HUES6 (cell line): ENCODE results near the gene ATP6V0C.

Source experiments
- H3K27ac ChIP-seq: 2 replicates; pipeline ENCODE4 v1.7.0; 2013; ENCODE audit warnings: low read depth, mild to moderate bottlenecking, low read length, inconsistent platforms
- H3K27me3 ChIP-seq: 2 replicates; pipeline ENCODE4 v1.6.1; 2013; ENCODE audit warnings: low read length; ENCODE audit not compliant: control insufficient read depth, insufficient read depth
- H3K36me3 ChIP-seq: 2 replicates; pipeline ENCODE4 v1.6.1; 2013; ENCODE audit warnings: low read length; ENCODE audit not compliant: control insufficient read depth, insufficient read depth
- H3K4me1 ChIP-seq: 2 replicates; pipeline ENCODE4 v1.6.1; 2013; ENCODE audit warnings: low read length; ENCODE audit not compliant: control insufficient read depth, insufficient read depth
- H3K4me3 ChIP-seq: 2 replicates; pipeline ENCODE4 v1.5.1; 2013; ENCODE audit warnings: low read depth, low read length
- H3K9ac ChIP-seq: one replicate; pipeline ENCODE4 v1.6.1; 2013; ENCODE audit warnings: mild to moderate bottlenecking, low read length
- H3K9me3 ChIP-seq: 2 replicates; pipeline ENCODE4 v1.6.1; 2013; ENCODE audit warnings: low read depth, low read length; ENCODE audit not compliant: control insufficient read depth, insufficient read depth

The ATP6V0C gene

GRCh38 chr16:2513405-2514332 is at the start of gene ATP6V0C:
Gene ATP6V0C (plus strand): TSS chr16:2513952. CDS start chr16:2514104, 152 bp downstream.
- H3K9me3 ChIP-seq = no peaks in the 10 kb centered on the region
- H3K4me3 ChIP-seq = peak within 1 kb of the TSS; percentile 70
- peak within 1 kb of the TSS; percentile 93 for H3K9ac ChIP-seq
- no peaks in the 10 kb centered on the region for H3K36me3 ChIP-seq
- peaks cover 34% of the 10 kb centered on the region for H3K4me1 ChIP-seq
- H3K27ac ChIP-seq = peak within 1 kb of the TSS; percentile 95
- no peaks in the 10 kb centered on the region for H3K27me3 ChIP-seq

- H3K27me3 ChIP-seq = peaks cover 13% of the 10 kb centered on the region
- no peak overlapping the region for H3K9ac ChIP-seq
- H3K4me1 ChIP-seq = peaks cover 21% of the 10 kb centered on the region
- no peak overlapping the region for H3K4me3 ChIP-seq
- no peak overlapping the region for H3K27ac ChIP-seq
- peaks cover 31% of the 10 kb centered on the region; the same call in 1 of the 2 replicates for H3K36me3 ChIP-seq
- H3K9me3 ChIP-seq = no peaks in the 10 kb centered on the region
Observed at GRCh38 chr16:2464333-2464732, 49.4 kb upstream of the ATP6V0C start.

- Histone ChIP-seq H3K36me3 (peaks cover 30% of the 10 kb centered on the region; the same call in 1 of the 2 replicates), H3K4me3 (no peak overlapping the region), H3K4me1 (peaks cover 28% of the 10 kb centered on the region), H3K27ac (no peak overlapping the region), H3K27me3 (peaks cover 28% of the 10 kb centered on the region), H3K9me3 (no peaks in the 10 kb centered on the region), H3K9ac (no peak overlapping the region)
Observed at GRCh38 chr16:2465653-2466415, 47.9 kb upstream of the ATP6V0C start.

- Histone ChIP-seq H3K27ac (no peak overlapping the region), H3K9me3 (no peaks in the 10 kb centered on the region), H3K4me1 (peaks cover 28% of the 10 kb centered on the region), H3K4me3 (0 out of 2 replicates have a peak overlapping the region, but pooled peaks have one; percentile 63), H3K27me3 (peaks cover 34% of the 10 kb centered on the region), H3K9ac (peak overlapping the region; percentile 54), H3K36me3 (peaks cover 20% of the 10 kb centered on the region; the same call in 1 of the 2 replicates)
Observed at GRCh38 chr16:2466667-2467527, 46.9 kb upstream of the ATP6V0C start.

GRCh38 chr16:2467528-2468232 is 46.1 kb upstream of the ATP6V0C start:
- peak overlapping the region; percentile 63 for H3K4me3 ChIP-seq
- peaks cover 42% of the 10 kb centered on the region for H3K27me3 ChIP-seq
- H3K36me3 ChIP-seq = peaks cover 12% of the 10 kb centered on the region; the same call in 1 of the 2 replicates
- no peaks in the 10 kb centered on the region for H3K9me3 ChIP-seq
- H3K4me1 ChIP-seq = peaks cover 34% of the 10 kb centered on the region
- peak overlapping the region; percentile 60 for H3K9ac ChIP-seq
- no peak overlapping the region for H3K27ac ChIP-seq

- Histone ChIP-seq H3K36me3 (peaks cover 11% of the 10 kb centered on the region; the same call in 1 of the 2 replicates), H3K9ac (peak overlapping the region; percentile 60), H3K27ac (no peak overlapping the region), H3K4me3 (peak overlapping the region; percentile 63), H3K9me3 (no peaks in the 10 kb centered on the region), H3K27me3 (peaks cover 48% of the 10 kb centered on the region), H3K4me1 (peaks cover 39% of the 10 kb centered on the region)
Observed at GRCh38 chr16:2468233-2468724, 45.5 kb upstream of the ATP6V0C start.

- Histone ChIP-seq H3K4me3 (peak overlapping the region; percentile 63), H3K9me3 (no peaks in the 10 kb centered on the region), H3K4me1 (peaks cover 41% of the 10 kb centered on the region), H3K36me3 (peaks cover 7% of the 10 kb centered on the region; the same call in 1 of the 2 replicates), H3K27me3 (peaks cover 52% of the 10 kb centered on the region), H3K9ac (peak overlapping the region; percentile 60), H3K27ac (no peak overlapping the region)
Observed at GRCh38 chr16:2468725-2469398, 44.9 kb upstream of the ATP6V0C start.

GRCh38 chr16:2469399-2470233 is 44.1 kb upstream of the ATP6V0C start:
- Histone ChIP-seq H3K27ac (no peak overlapping the region), H3K36me3 (no peaks in the 10 kb centered on the region), H3K4me3 (no peak overlapping the region), H3K9me3 (no peaks in the 10 kb centered on the region), H3K9ac (no peak overlapping the region), H3K27me3 (peaks cover 57% of the 10 kb centered on the region), H3K4me1 (peaks cover 41% of the 10 kb centered on the region)

GRCh38 chr16:2470234-2470601 is 43.5 kb upstream of the ATP6V0C start:
- Histone ChIP-seq H3K27ac (no peak overlapping the region), H3K36me3 (no peaks in the 10 kb centered on the region), H3K4me3 (0 out of 2 replicates have a peak overlapping the region, but pooled peaks have one; percentile 52), H3K27me3 (peaks cover 57% of the 10 kb centered on the region), H3K9me3 (no peaks in the 10 kb centered on the region), H3K4me1 (peaks cover 41% of the 10 kb centered on the region), H3K9ac (no peak overlapping the region)
